SK-N-SH (cell line): Measurements from ENCODE around the gene LRRC3B. TPM values are rescaled to one million over a fixed set of nuclear protein-coding genes. Genes with fewer than 3 reads are reported as not detected.

Experiments
- CTCF ChIA-PET: fragments of 300-600, 350-600 bp; formaldehyde crosslinking; extraction: SDS; loops from one replicate; lab custom pipeline; 2021; lab: Yijun Ruan, JAX
- POLR2A ChIA-PET: fragments of 350-600 bp; sonication (Branson Sonifier 250); formaldehyde crosslinking; extraction: SDS; loops from one replicate; lab custom pipeline; 2020; ENCODE audit warnings: antibody characterized with exemption, inconsistent platforms; lab: Yijun Ruan, JAX
- DNase-seq: peaks from one replicate; pipeline ENCODE4 v3.0.0; 2012
- H2AFZ ChIP-seq: fragments of 200-600 bp; sonication (generic); 2 replicates; pipeline ENCODE4 v1.8.1; 2016; ENCODE audit warnings: antibody characterized with exemption, mild to moderate bottlenecking, low read depth
- H3F3A ChIP-seq: fragments of 200-600 bp; sonication (generic); replicated peaks from 2 replicates; pipeline ENCODE3; 2016; ENCODE audit warnings: antibody characterized with exemption, mild to moderate bottlenecking; ENCODE audit not compliant: insufficient read depth
- H3K27ac ChIP-seq, 2 experiments: fragments of 200-500 bp in 1 of 2; fragments of 200-600 bp in 1 of 2; sonication (Bioruptor generic) in 1 of 2; sonication (generic), shearing (Covaris generic) in 1 of 2; 2 replicates each; pipeline versions ENCODE4 v1.5.1 to v1.6.1; 2014 to 2016; ENCODE audit warnings: low read depth in 2 of 2, inconsistent platforms in 1 of 2, low read length in 1 of 2, mild to moderate bottlenecking in 1 of 2, mixed read lengths in 1 of 2
- H3K27me3 ChIP-seq: fragments of 200-600 bp; sonication (generic), shearing (Covaris generic); 2 replicates; pipeline ENCODE4 v1.6.1; 2016; ENCODE audit warnings: mixed run types; ENCODE audit not compliant: insufficient read depth
- H3K36me3 ChIP-seq, 2 experiments: fragments of 200-500 bp in 1 of 2; fragments of 200-600 bp in 1 of 2; sonication (Bioruptor generic) in 1 of 2; sonication (generic) in 1 of 2; replicated peaks in 1 of 2; 2 replicates each; pipeline versions ENCODE3 to v1.5.1; 2014 to 2016; ENCODE audit warnings: low read length in 1 of 2, mild to moderate bottlenecking in 1 of 2; ENCODE audit not compliant: insufficient read depth in 2 of 2, control insufficient read depth in 1 of 2
- H3K4me1 ChIP-seq, 2 experiments: fragments of 200-500 bp in 1 of 2; fragments of 200-600 bp in 1 of 2; sonication (Bioruptor generic) in 1 of 2; sonication (generic), shearing (Covaris generic) in 1 of 2; 2 replicates each; pipeline versions ENCODE4 v1.5.1 to v1.6.1; 2014 to 2016; ENCODE audit warnings: low read depth in 1 of 2, low read length in 1 of 2, mixed run types in 1 of 2; ENCODE audit not compliant: insufficient read depth in 2 of 2, control insufficient read depth in 1 of 2
- H3K4me2 ChIP-seq: fragments of 200-600 bp; sonication (generic), shearing (Covaris generic); 2 replicates; pipeline ENCODE4 v1.6.1; 2017; ENCODE audit warnings: mixed run types
- H3K4me3 ChIP-seq, 2 experiments: fragments of 200-500 bp in 1 of 2; fragments of 200-600 bp in 1 of 2; sonication (Bioruptor generic) in 1 of 2; sonication (generic), shearing (Covaris generic) in 1 of 2; 2 replicates each; pipeline versions ENCODE4 v1.5.1 to v1.8.1; 2014 to 2016; ENCODE audit warnings: low read depth in 2 of 2, inconsistent platforms in 1 of 2, low read length in 1 of 2, mild to moderate bottlenecking in 1 of 2, mixed read lengths in 1 of 2, moderate library complexity in 1 of 2
- H3K79me2 ChIP-seq: fragments of 200-600 bp; sonication (generic); 2 replicates; pipeline ENCODE4 v1.8.1; 2017; ENCODE audit warnings: mild to moderate bottlenecking; ENCODE audit not compliant: insufficient read depth
- H3K9ac ChIP-seq: fragments of 200-600 bp; sonication (generic); 2 replicates; pipeline ENCODE4 v1.6.1; 2017; ENCODE audit warnings: mixed run types
- H3K9me2 ChIP-seq: fragments of 200-600 bp; sonication (generic); 2 replicates; pipeline ENCODE4 v1.6.1; 2017; ENCODE audit warnings: mixed run types
- H3K9me3 ChIP-seq: fragments of 200-600 bp; sonication (generic); 2 replicates; pipeline ENCODE4 v1.6.1; 2017; ENCODE audit warnings: mixed run types, mild to moderate bottlenecking, moderate library complexity
- H4K20me1 ChIP-seq: fragments of 200-600 bp; sonication (generic); 2 replicates; pipeline ENCODE4 v1.6.1; 2017; ENCODE audit warnings: mild to moderate bottlenecking, mixed run types; ENCODE audit not compliant: insufficient read depth
- CHD2 ChIP-seq: fragments of 150-350 bp; IDR thresholded peaks from 2 replicates; pipeline ENCODE4 v1.6.1; 2018; ENCODE audit warnings: low read length; ENCODE audit not compliant: partially characterized antibody
- ELF1 ChIP-seq: IDR thresholded peaks from 2 replicates; pipeline ENCODE4 v1.4.0; 2012
- EP300 ChIP-seq, 2 experiments: IDR thresholded peaks; 2 replicates each; pipeline versions ENCODE4 v1.4.0 to v1.6.1; 2012; ENCODE audit warnings: borderline replicate concordance in 1 of 2, low read depth in 1 of 2, low read length in 1 of 2
- FOXJ3 ChIP-seq: sonication (generic); formaldehyde crosslinking; IDR thresholded peaks from 2 replicates; pipeline ENCODE4 v1.5.1; 2020; ENCODE audit warnings: mild to moderate bottlenecking, missing genetic modification reagents
- JUND ChIP-seq: IDR thresholded peaks from 2 replicates; pipeline ENCODE4 v1.4.0; 2012
- MXI1 ChIP-seq: IDR thresholded peaks from 2 replicates; pipeline ENCODE4 v1.6.1; 2012; ENCODE audit warnings: mild to moderate bottlenecking, low read depth, low read length, improper control_type of control experiment
- NFIC ChIP-seq: IDR thresholded peaks from 2 replicates; pipeline ENCODE4 v1.4.0; 2012; ENCODE audit warnings: borderline replicate concordance
- POLR2AphosphoS5 ChIP-seq: IDR thresholded peaks from 2 replicates; pipeline ENCODE4 v1.6.1; 2012; ENCODE audit warnings: low read depth, low read length
- RFX5 ChIP-seq: IDR thresholded peaks from 2 replicates; pipeline ENCODE4 v1.6.1; 2012; ENCODE audit warnings: mild to moderate bottlenecking, improper control_type of control experiment, low read length
- SIN3A ChIP-seq: IDR thresholded peaks from 2 replicates; pipeline ENCODE4 v1.6.1; 2012; ENCODE audit warnings: low read depth, mild to moderate bottlenecking, low read length, moderate library complexity, borderline replicate concordance
- TAF1 ChIP-seq: IDR thresholded peaks from 2 replicates; pipeline ENCODE4 v1.6.1; 2012; ENCODE audit warnings: low read depth, mild to moderate bottlenecking, low read length, moderate library complexity, borderline replicate concordance
- TEAD4 ChIP-seq: IDR thresholded peaks from 2 replicates; pipeline ENCODE4 v1.4.0; 2012; ENCODE audit warnings: mild to moderate bottlenecking, borderline replicate concordance; ENCODE audit not compliant: insufficient read depth
- WGBS: methylation state at CpG from one replicate; pipeline ENCODE4 v1.1.6; 2017; ENCODE audit warnings: low lambda C conversion rate; 5-methylcytosine and 5-hydroxymethylcytosine counted together
- polyA plus RNA-seq, 3 experiments: library from polyadenylated mRNA; depleted of rRNA; stranded (reverse); fragments of >200 nt; gene quantifications; 2 replicates each; pipeline ENCODE4 v1.2.3, GENCODE V29; 2012
- TF ChIP-seq, protein P1 (sequence below): IDR thresholded peaks from 2 replicates; pipeline ENCODE4 v1.6.1; 2012; ENCODE audit warnings: mild to moderate bottlenecking, low read depth, low read length, moderate library complexity
- TF ChIP-seq, protein P2 (sequence below): IDR thresholded peaks from 2 replicates; pipeline ENCODE4 v1.4.0; 2012; ENCODE audit warnings: low read depth
- TF ChIP-seq, protein P3 (sequence below): fragments of 150-350 bp; IDR thresholded peaks from 2 replicates; pipeline ENCODE4 v1.6.1; 2016; ENCODE audit warnings: mild to moderate bottlenecking, low read depth, low read length
- TF ChIP-seq, protein P4 (sequence below): IDR thresholded peaks from 2 replicates; pipeline ENCODE4; 2012
- TF ChIP-seq, protein P5 (sequence below): fragments of 150-350 bp; IDR thresholded peaks from 2 replicates; pipeline ENCODE4 v1.6.1; 2017; ENCODE audit warnings: antibody characterized with exemption, low read length, low read depth, borderline replicate concordance

LRRC3B gene
- polyA plus RNA-seq, 1 of the 3 experiments (the other 2 are of a cell fraction), result not detected

DNA sequence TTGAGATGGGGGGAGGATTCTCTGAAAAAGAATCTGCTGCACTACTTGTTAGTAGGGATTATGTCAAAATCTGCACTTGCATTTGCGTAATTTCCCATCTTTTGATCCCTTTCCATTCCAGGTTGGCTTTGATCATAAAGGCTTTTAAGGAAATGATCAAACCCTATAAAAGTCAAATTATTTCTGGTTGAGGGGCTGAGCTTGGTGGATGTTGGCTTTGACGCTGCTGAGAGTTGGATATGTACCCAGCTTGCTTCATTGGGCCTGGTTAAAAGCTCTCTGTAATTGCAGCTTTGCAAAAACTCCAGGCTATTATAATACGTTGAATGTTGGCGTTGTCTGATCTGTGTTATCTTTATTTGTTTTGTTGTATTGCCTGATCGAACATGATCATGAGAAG is 12.0 kb downstream of the LRRC3B start:
- Histone ChIP-seq H3K9ac (no peak overlapping the region), H4K20me1 (no peaks in the 10 kb centered on the region), H3K79me2 (no peaks in the 10 kb centered on the region), H3K27ac (no peak overlapping the region), H3K4me3 (no peak overlapping the region), H3K9me2 (no peaks in the 10 kb centered on the region), H2AFZ (no peak overlapping the region), H3K27me3 (no peaks in the 10 kb centered on the region), H3K9me3 (no peaks in the 10 kb centered on the region), H3F3A (no peaks in the 10 kb centered on the region), H3K4me2 (no peak overlapping the region), H3K36me3 (no peaks in the 10 kb centered on the region), H3K4me1 (no peaks in the 10 kb centered on the region)
- WGBS, result 35% methylated on average over 5 of the region's 5 CpGs
- ChIA-PET CTCF (interaction anchor here (1.8 kb wide), 1 partner anchor 43 kb away, joined by 5 read pairs; no protein-coding TSS in a partner anchor), POLR2A (no interaction called here)
- no peak for DNase-seq
- no peak for TF ChIP-seq FOXJ3 (CRISPR knock-in tag)
- no peak for TF ChIP-seq TAF1
- TF ChIP-seq, protein P1, sequence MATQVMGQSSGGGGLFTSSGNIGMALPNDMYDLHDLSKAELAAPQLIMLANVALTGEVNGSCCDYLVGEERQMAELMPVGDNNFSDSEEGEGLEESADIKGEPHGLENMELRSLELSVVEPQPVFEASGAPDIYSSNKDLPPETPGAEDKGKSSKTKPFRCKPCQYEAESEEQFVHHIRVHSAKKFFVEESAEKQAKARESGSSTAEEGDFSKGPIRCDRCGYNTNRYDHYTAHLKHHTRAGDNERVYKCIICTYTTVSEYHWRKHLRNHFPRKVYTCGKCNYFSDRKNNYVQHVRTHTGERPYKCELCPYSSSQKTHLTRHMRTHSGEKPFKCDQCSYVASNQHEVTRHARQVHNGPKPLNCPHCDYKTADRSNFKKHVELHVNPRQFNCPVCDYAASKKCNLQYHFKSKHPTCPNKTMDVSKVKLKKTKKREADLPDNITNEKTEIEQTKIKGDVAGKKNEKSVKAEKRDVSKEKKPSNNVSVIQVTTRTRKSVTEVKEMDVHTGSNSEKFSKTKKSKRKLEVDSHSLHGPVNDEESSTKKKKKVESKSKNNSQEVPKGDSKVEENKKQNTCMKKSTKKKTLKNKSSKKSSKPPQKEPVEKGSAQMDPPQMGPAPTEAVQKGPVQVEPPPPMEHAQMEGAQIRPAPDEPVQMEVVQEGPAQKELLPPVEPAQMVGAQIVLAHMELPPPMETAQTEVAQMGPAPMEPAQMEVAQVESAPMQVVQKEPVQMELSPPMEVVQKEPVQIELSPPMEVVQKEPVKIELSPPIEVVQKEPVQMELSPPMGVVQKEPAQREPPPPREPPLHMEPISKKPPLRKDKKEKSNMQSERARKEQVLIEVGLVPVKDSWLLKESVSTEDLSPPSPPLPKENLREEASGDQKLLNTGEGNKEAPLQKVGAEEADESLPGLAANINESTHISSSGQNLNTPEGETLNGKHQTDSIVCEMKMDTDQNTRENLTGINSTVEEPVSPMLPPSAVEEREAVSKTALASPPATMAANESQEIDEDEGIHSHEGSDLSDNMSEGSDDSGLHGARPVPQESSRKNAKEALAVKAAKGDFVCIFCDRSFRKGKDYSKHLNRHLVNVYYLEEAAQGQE, result no peak
- TF ChIP-seq JUND, result no peak
- no peak for TF ChIP-seq ELF1
- no peak for TF ChIP-seq TEAD4
- TF ChIP-seq MXI1, result no peak
- TF ChIP-seq POLR2AphosphoS5, result no peak
- TF ChIP-seq RFX5, result no peak
- TF ChIP-seq, protein P2, sequence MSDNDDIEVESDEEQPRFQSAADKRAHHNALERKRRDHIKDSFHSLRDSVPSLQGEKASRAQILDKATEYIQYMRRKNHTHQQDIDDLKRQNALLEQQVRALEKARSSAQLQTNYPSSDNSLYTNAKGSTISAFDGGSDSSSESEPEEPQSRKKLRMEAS, result no peak
- TF ChIP-seq SIN3A, result no peak
- TF ChIP-seq, protein P3, sequence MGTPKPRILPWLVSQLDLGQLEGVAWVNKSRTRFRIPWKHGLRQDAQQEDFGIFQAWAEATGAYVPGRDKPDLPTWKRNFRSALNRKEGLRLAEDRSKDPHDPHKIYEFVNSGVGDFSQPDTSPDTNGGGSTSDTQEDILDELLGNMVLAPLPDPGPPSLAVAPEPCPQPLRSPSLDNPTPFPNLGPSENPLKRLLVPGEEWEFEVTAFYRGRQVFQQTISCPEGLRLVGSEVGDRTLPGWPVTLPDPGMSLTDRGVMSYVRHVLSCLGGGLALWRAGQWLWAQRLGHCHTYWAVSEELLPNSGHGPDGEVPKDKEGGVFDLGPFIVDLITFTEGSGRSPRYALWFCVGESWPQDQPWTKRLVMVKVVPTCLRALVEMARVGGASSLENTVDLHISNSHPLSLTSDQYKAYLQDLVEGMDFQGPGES, result no peak
- no peak for TF ChIP-seq EP300 (IDR thresholded peaks at IDR 0.05; ENCODE audit: borderline replicate concordance in 1 of 2, low read depth in 1 of 2, low read length in 1 of 2)
- TF ChIP-seq, protein P4, sequence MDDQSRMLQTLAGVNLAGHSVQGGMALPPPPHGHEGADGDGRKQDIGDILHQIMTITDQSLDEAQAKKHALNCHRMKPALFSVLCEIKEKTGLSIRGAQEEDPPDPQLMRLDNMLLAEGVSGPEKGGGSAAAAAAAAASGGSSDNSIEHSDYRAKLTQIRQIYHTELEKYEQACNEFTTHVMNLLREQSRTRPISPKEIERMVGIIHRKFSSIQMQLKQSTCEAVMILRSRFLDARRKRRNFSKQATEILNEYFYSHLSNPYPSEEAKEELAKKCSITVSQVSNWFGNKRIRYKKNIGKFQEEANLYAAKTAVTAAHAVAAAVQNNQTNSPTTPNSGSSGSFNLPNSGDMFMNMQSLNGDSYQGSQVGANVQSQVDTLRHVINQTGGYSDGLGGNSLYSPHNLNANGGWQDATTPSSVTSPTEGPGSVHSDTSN, result no peak
- TF ChIP-seq, protein P5, sequence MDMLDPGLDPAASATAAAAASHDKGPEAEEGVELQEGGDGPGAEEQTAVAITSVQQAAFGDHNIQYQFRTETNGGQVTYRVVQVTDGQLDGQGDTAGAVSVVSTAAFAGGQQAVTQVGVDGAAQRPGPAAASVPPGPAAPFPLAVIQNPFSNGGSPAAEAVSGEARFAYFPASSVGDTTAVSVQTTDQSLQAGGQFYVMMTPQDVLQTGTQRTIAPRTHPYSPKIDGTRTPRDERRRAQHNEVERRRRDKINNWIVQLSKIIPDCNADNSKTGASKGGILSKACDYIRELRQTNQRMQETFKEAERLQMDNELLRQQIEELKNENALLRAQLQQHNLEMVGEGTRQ, result no peak
- no peak for TF ChIP-seq CHD2
- no peak for TF ChIP-seq NFIC
